ENCODE results near the gene CENPS. TPM values are rescaled to one million over a fixed set of nuclear protein-coding genes. Genes with fewer than 3 reads are reported as not detected.

CENPS gene
- total and polyA plus RNA-seq, 7 donors: 2.8 to 22.2 (median 15.0) TPM

DNA sequence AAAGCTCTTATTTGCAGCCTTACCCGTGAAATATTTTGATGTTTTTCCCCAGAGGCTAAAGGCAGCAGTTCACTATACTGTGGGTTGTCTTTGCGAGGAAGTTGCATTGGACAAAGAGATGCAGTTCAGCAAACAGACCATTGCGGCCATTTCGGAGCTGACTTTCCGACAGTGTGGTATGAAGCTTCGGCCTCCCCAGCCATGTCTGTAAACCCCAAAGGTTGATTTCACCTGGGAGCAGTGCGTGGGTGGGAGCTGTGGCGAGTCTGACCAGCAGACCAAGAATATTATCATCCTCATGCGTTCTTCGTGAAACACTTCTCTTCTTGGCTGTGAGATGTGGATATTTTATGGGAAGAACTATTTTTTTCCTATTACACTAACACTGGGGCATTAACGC lies 3.6 kb downstream of the CENPS start:
- WGBS, 2 donors: 86 to 87% methylated on average over 11 of the region's 11 CpGs
- no peak for DNase-seq
- intact Hi-C loops (cut with DNase I): loop anchor here (5.0 kb wide), 2 partner anchors 59 to 556 kb away; no protein-coding TSS in a partner anchor
- Histone ChIP-seq H3K27me3 (no peaks in the 10 kb centered on the region), H3K4me1 (peaks cover 0 to 19% (median 14%) of the 10 kb centered on the region in 4 donors), H3K4me3 (no peak overlapping the region), H3K9me3 (no peaks in the 10 kb centered on the region), H3K36me3 (peaks cover 0 to 6% (median 0%) of the 10 kb centered on the region in 4 donors), H3K27ac (no peak overlapping the region)
- no peak for TF ChIP-seq EP300 (IDR thresholded peaks at IDR 0.05)
- no peak for TF ChIP-seq POLR2AphosphoS5 (IDR thresholded peaks at IDR 0.05)
- TF ChIP-seq POLR2A (IDR thresholded peaks at IDR 0.05): no peak
- no peak for TF ChIP-seq CTCF (IDR thresholded peaks at IDR 0.05)

GRCh38 chr1:10434590-10434989 lies 4.4 kb downstream of the CENPS start:
- TF ChIP-seq CTCF (IDR thresholded peaks at IDR 0.05) (no peak), POLR2A (IDR thresholded peaks at IDR 0.05) (no peak), EP300 (IDR thresholded peaks at IDR 0.05) (no peak), POLR2AphosphoS5 (IDR thresholded peaks at IDR 0.05) (no peak)
- H3K27me3 ChIP-seq: no peaks in the 10 kb centered on the region
- intact Hi-C loops (cut with DNase I): loop anchor here (5.0 kb wide), 2 partner anchors 58 to 557 kb away; no protein-coding TSS in a partner anchor

DNA sequence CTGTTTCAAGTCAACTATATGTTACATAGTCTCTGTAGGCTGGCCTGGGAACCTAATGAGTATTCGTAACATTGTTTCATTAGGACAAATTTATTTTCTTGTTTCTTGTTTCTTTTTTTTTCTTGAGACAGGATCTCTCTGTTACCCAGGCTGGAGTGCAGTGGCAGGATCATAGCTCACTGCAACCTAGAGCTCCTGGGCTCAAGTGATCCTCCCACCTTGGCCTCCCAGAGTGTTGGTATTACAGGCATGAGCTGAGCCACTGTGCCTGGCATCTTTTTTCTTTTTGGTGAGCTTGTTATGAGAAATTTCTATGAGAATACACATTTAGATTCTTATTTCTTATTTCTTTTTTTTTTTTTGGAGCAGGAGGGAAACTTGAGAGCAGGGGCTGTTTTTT lies 6.8 kb downstream of the CENPS start:
- Histone ChIP-seq H3K4me3 (no peak overlapping the region), H3K36me3 (peaks cover 0 to 6% (median 0%) of the 10 kb centered on the region in 4 donors), H3K27me3 (no peaks in the 10 kb centered on the region), H3K4me1 (no peaks in the 10 kb centered on the region), H3K9me3 (no peaks in the 10 kb centered on the region), H3K27ac (no peak overlapping the region)
- DNase-seq: no peak
- WGBS, 2 donors: 96 to 97% methylated on average over 1 of the region's 1 CpG
- TF ChIP-seq POLR2AphosphoS5 (IDR thresholded peaks at IDR 0.05) (no peak), EP300 (IDR thresholded peaks at IDR 0.05) (no peak), CTCF (IDR thresholded peaks at IDR 0.05) (no peak), POLR2A (IDR thresholded peaks at IDR 0.05) (no peak)
- intact Hi-C loops (cut with DNase I): no loop called here

More at GRCh38 chr1:10434590-10434989, 4.4 kb downstream of the CENPS start:
- H3K36me3 ChIP-seq: peaks cover 0 to 6% (median 0%) of the 10 kb centered on the region in 4 donors
- no peak overlapping the region for H3K27ac ChIP-seq
- no peak overlapping the region for H3K4me3 ChIP-seq
- peaks cover 0 to 17% (median 14%) of the 10 kb centered on the region in 4 donors for H3K4me1 ChIP-seq
- no peak for DNase-seq
- H3K9me3 ChIP-seq: no peaks in the 10 kb centered on the region
- WGBS, 2 donors: 96 to 98% methylated on average over 5 of the region's 5 CpGs

- Histone ChIP-seq H3K27me3 (no peaks in the 10 kb centered on the region), H3K4me1 (no peaks in the 10 kb centered on the region), H3K36me3 (peaks cover 0 to 6% (median 0%) of the 10 kb centered on the region in 4 donors), H3K27ac (no peak overlapping the region), H3K4me3 (no peak overlapping the region), H3K9me3 (no peaks in the 10 kb centered on the region)
- TF ChIP-seq POLR2AphosphoS5 (IDR thresholded peaks at IDR 0.05) (no peak), POLR2A (IDR thresholded peaks at IDR 0.05) (no peak), EP300 (IDR thresholded peaks at IDR 0.05) (no peak), CTCF (IDR thresholded peaks at IDR 0.05) (no peak)
- 45 to 62% methylated on average over 7 of the region's 7 CpGs for whole genome bisulfite sequencing, 2 donors
- intact Hi-C loops (cut with DNase I): no loop called here
- no peak for DNase-seq
Observed at GRCh38 chr1:10438677-10439163, 8.5 kb downstream of the CENPS start.

DNA sequence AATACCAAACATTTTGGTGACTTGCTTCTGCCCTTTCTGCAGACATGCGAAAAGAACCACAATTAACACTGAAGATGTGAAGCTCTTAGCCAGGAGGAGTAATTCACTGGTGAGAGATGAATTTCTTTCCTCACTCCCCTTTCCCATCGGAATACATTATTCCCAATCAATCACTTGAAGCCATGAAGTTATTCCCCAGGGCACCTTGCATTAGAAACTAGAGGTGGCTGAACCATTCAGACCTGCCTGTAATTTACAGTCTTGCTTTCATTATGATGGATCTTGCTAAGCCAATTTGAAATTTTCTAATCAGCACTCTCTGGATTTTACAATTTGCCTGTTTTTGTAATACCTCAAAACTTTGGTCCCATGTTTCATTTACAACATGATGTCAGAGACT lies 10.1 kb downstream of the CENPS start:
- Histone ChIP-seq H3K4me1 (no peaks in the 10 kb centered on the region), H3K27ac (no peak overlapping the region), H3K27me3 (no peaks in the 10 kb centered on the region), H3K4me3 (no peak overlapping the region), H3K36me3 (peaks cover 0 to under 1% (median 0%) of the 10 kb centered on the region in 4 donors), H3K9me3 (no peaks in the 10 kb centered on the region)
- 98% methylated on average over 2 of the region's 2 CpGs for WGBS, 2 donors
- no peak for DNase-seq
- intact Hi-C loops (cut with DNase I): no loop called here
- no peak for TF ChIP-seq CTCF (IDR thresholded peaks at IDR 0.05)
